H9 (cell line): ENCODE measurements around the gene TBC1D12. TPM values are rescaled to one million over a fixed set of nuclear protein-coding genes. Genes with fewer than 3 reads are reported as not detected.

Experiments
- DNase-seq: peaks from one replicate; pipeline ENCODE4 v3.0.0-alpha.2; 2017
- H2AFZ ChIP-seq: one replicate; pipeline ENCODE4 v1.6.1; 2013; ENCODE audit warnings: mild to moderate bottlenecking, low read length, control low read depth, moderate library complexity
- H2AK5ac ChIP-seq: 2 replicates; pipeline ENCODE4 v1.6.1; 2013; ENCODE audit warnings: low read length, control low read depth, mixed read lengths; ENCODE audit not compliant: insufficient read length
- H2BK120ac ChIP-seq: one replicate; pipeline ENCODE4 v1.6.1; 2013; ENCODE audit warnings: low read depth, mild to moderate bottlenecking, low read length, control low read depth, inconsistent platforms; ENCODE audit not compliant: poor library complexity, severe bottlenecking
- H2BK12ac ChIP-seq: 2 replicates; pipeline ENCODE4 v1.6.1; 2013; ENCODE audit warnings: low read length, control low read depth, mixed read lengths, low read depth; ENCODE audit not compliant: insufficient read length
- H2BK15ac ChIP-seq: 2 replicates; pipeline ENCODE4 v1.6.1; 2013; ENCODE audit warnings: low read depth, low read length, control low read depth
- H2BK20ac ChIP-seq: one replicate; pipeline ENCODE4 v1.6.1; 2013; ENCODE audit warnings: low read depth, mild to moderate bottlenecking, low read length, control low read depth, inconsistent platforms; ENCODE audit not compliant: poor library complexity, severe bottlenecking
- H2BK5ac ChIP-seq: 2 replicates; pipeline ENCODE4 v1.6.1; 2013; ENCODE audit warnings: low read length, control low read depth, mixed read lengths; ENCODE audit not compliant: insufficient read length
- H3K14ac ChIP-seq: 2 replicates; pipeline ENCODE4 v1.6.1; 2013; ENCODE audit warnings: low read length, control low read depth; ENCODE audit not compliant: insufficient read depth
- H3K18ac ChIP-seq: 2 replicates; pipeline ENCODE4 v1.6.1; 2013; ENCODE audit warnings: low read depth, mild to moderate bottlenecking, mixed read lengths, low read length, control low read depth; ENCODE audit not compliant: insufficient read length
- H3K23ac ChIP-seq: 2 replicates; pipeline ENCODE4 v1.6.1; 2013; ENCODE audit warnings: low read length, control low read depth, mixed read lengths, low read depth; ENCODE audit not compliant: insufficient read length
- H3K23me2 ChIP-seq: 2 replicates; pipeline ENCODE4 v1.6.1; 2013; ENCODE audit warnings: low read depth, mild to moderate bottlenecking, mixed read lengths, low read length, control low read depth; ENCODE audit not compliant: insufficient read length, poor library complexity, severe bottlenecking
- H3K27ac ChIP-seq: 2 replicates; pipeline ENCODE4 v1.5.1; 2013; ENCODE audit warnings: low read length, control low read depth, mixed read lengths, low read depth; ENCODE audit not compliant: insufficient read length
- H3K27me3 ChIP-seq: 2 replicates; pipeline ENCODE4 v1.6.1; 2013; ENCODE audit warnings: low read length, control low read depth, inconsistent platforms; ENCODE audit not compliant: insufficient read depth
- H3K4ac ChIP-seq: 2 replicates; pipeline ENCODE4 v1.6.1; 2013; ENCODE audit warnings: low read depth, mild to moderate bottlenecking, control low read depth, inconsistent platforms, low read length, moderate library complexity
- H3K4me1 ChIP-seq: 2 replicates; pipeline ENCODE4 v1.6.1; 2013; ENCODE audit warnings: low read length, control low read depth, inconsistent platforms; ENCODE audit not compliant: insufficient read depth
- H3K4me2 ChIP-seq: 2 replicates; pipeline ENCODE4 v1.6.1; 2013; ENCODE audit warnings: low read length, control low read depth, mixed read lengths; ENCODE audit not compliant: insufficient read length, insufficient read depth
- H3K56ac ChIP-seq: 2 replicates; pipeline ENCODE4 v1.6.1; 2013; ENCODE audit warnings: low read depth, mild to moderate bottlenecking, mixed read lengths, low read length, control low read depth; ENCODE audit not compliant: insufficient read length
- H3K79me1 ChIP-seq: 2 replicates; pipeline ENCODE4 v1.6.1; 2013; ENCODE audit warnings: low read depth, mild to moderate bottlenecking, moderate library complexity, low read length, control low read depth, inconsistent platforms; ENCODE audit not compliant: insufficient read depth, poor library complexity, severe bottlenecking
- H3K79me2 ChIP-seq: 2 replicates; pipeline ENCODE4 v1.6.1; 2013; ENCODE audit warnings: low read length, control low read depth, inconsistent platforms; ENCODE audit not compliant: insufficient read depth
- H3K9ac ChIP-seq: 2 replicates; pipeline ENCODE4 v1.6.1; 2013; ENCODE audit warnings: low read length, control low read depth, mixed read lengths; ENCODE audit not compliant: insufficient read length; ENCODE audit errors: extremely low read depth
- H3K9me3 ChIP-seq: one replicate; pipeline ENCODE4 v1.6.1; 2013; ENCODE audit warnings: low read depth, low read length, inconsistent platforms; ENCODE audit not compliant: control insufficient read depth
- H3T11ph ChIP-seq: one replicate; pipeline ENCODE4 v1.6.1; 2013; ENCODE audit warnings: mild to moderate bottlenecking, low read length, control low read depth, inconsistent platforms
- H4K20me1 ChIP-seq: one replicate; pipeline ENCODE4 v1.6.1; 2013; ENCODE audit not compliant: control insufficient read depth, insufficient read length, insufficient read depth
- H4K5ac ChIP-seq: 2 replicates; pipeline ENCODE4 v1.6.1; 2013; ENCODE audit warnings: low read depth, mild to moderate bottlenecking, mixed read lengths, low read length, control low read depth; ENCODE audit not compliant: insufficient read length
- H4K8ac ChIP-seq: replicated peaks from 2 replicates; pipeline ENCODE4 v1.6.1; 2013; ENCODE audit warnings: low read length, control low read depth, mixed read lengths, low read depth; ENCODE audit not compliant: insufficient read length
- H4K91ac ChIP-seq: 2 replicates; pipeline ENCODE4 v1.6.1; 2013; ENCODE audit warnings: low read depth, mild to moderate bottlenecking, moderate library complexity, mixed read lengths, low read length, control low read depth; ENCODE audit not compliant: insufficient read length
- H3K27ac Mint-ChIP-seq, 3 experiments: 2 replicates in 2 of 3; 3 replicates in 1 of 3; pipeline ENCODE4 v1.8.0; 2020 to 2021; ENCODE audit warnings: mixed read lengths in 3 of 3, mild to moderate bottlenecking in 1 of 3, moderate library complexity in 1 of 3
- H3K27me3 Mint-ChIP-seq: 2 replicates; pipeline ENCODE4 v1.8.0; 2021; ENCODE audit warnings: low read depth, mild to moderate bottlenecking, moderate library complexity, mixed read lengths
- H3K36me3 Mint-ChIP-seq, 3 experiments: 2 replicates in 2 of 3; 3 replicates in 1 of 3; pipeline ENCODE4 v1.8.0; 2020 to 2021; ENCODE audit warnings: low read depth in 3 of 3, mixed read lengths in 3 of 3; ENCODE audit not compliant: insufficient read depth in 1 of 3
- H3K4me1 Mint-ChIP-seq, 2 experiments: 2 replicates each; pipeline ENCODE4 v1.8.0; 2020; ENCODE audit warnings: mixed read lengths in 2 of 2
- H3K4me3 Mint-ChIP-seq, 2 experiments: 2 replicates in 1 of 2; 3 replicates in 1 of 2; pipeline ENCODE4 v1.8.0; 2020 to 2021; ENCODE audit warnings: mild to moderate bottlenecking in 2 of 2, mixed read lengths in 2 of 2, moderate library complexity in 1 of 2
- H3K9me3 Mint-ChIP-seq, 2 experiments: 2 replicates in 1 of 2; 3 replicates in 1 of 2; pipeline ENCODE4 v1.8.0; 2020; ENCODE audit warnings: mild to moderate bottlenecking in 2 of 2, mixed read lengths in 2 of 2, moderate library complexity in 1 of 2
- CTCF ChIP-seq: fragments of 200-600 bp; sonication (generic); conservative IDR thresholded peaks from 3 replicates; pipeline ENCODE4 v1.8.0; 2021; ENCODE audit warnings: antibody characterized with exemption, mild to moderate bottlenecking
- WGBS: extraction: QIAGEN DNeasy Blood & Tissue Kit; methylation state at CpG from one replicate; pipeline ENCODE4 v1.1.7; 2013; ENCODE audit warnings: missing lambda C conversion rate, low lambda C conversion rate, mixed read lengths; ENCODE audit not compliant: insufficient read length; ENCODE audit errors: extremely low coverage; 5-methylcytosine and 5-hydroxymethylcytosine counted together
- total RNA-seq: library from RNA; stranded (reverse); gene quantifications from 2 replicates; pipeline ENCODE4 v1.2.1, GENCODE V29; 2021

TBC1D12 gene
- total RNA-seq, 1 experiment from 2014 or later, result 2.0 TPM

GRCh38 chr10:94451883-94452519 is 49.7 kb downstream of the TBC1D12 start:
- Histone ChIP-seq H3K9me3 (no peaks in the 10 kb centered on the region), H3K23ac (no peak overlapping the region), H2AFZ (no peak overlapping the region), H2BK12ac (no peak overlapping the region), H3K27me3 (no peaks in the 10 kb centered on the region), H4K20me1 (no peaks in the 10 kb centered on the region), H2BK5ac (no peak overlapping the region), H2AK5ac (no peak overlapping the region), H3T11ph (no peak overlapping the region), H2BK120ac (no peak overlapping the region), H3K4me2 (no peak overlapping the region), H3K56ac (no peak overlapping the region), H3K4me1 (no peaks in the 10 kb centered on the region), H2BK15ac (no peak overlapping the region), H3K27ac (no peak overlapping the region), H2BK20ac (no peak overlapping the region), H4K8ac (no peak overlapping the region), H3K79me1 (no peaks in the 10 kb centered on the region), H4K5ac (no peak overlapping the region), H3K9ac (no peak overlapping the region), H3K79me2 (no peaks in the 10 kb centered on the region), H3K18ac (no peak overlapping the region), H4K91ac (no peak overlapping the region), H3K14ac (no peak overlapping the region), H3K23me2 (no peaks in the 10 kb centered on the region), H3K4ac (no peak overlapping the region)
- DNase-seq, result no peak
- H3K4me3 Mint-ChIP-seq, result no peak overlapping the region
- H3K27me3 Mint-ChIP-seq, result no peaks in the 10 kb centered on the region
- TF ChIP-seq CTCF, result no peak
- H3K27ac Mint-ChIP-seq, result no peak overlapping the region
- no CpG with 5 or more reads among the region's 1 CpG for WGBS
- H3K4me1 Mint-ChIP-seq, result no peaks in the 10 kb centered on the region
- H3K36me3 Mint-ChIP-seq, result no peaks in the 10 kb centered on the region
- H3K9me3 Mint-ChIP-seq, result peaks cover 0 to 4% of the 10 kb centered on the region in 2 experiments; a peak in 2 of 5 replicates
